ENCODE results near the gene ABCA2. TPM values are rescaled to one million over a fixed set of nuclear protein-coding genes. Genes with fewer than 3 reads are reported as not detected.

ABCA2 gene
- total and polyA plus RNA-seq, 5 donors, result 32.2 to 42.4 (median 40.4) TPM

Other genes starting within 250 kb of the ABCA2 start
Only the 30 nearest of the 38 such genes appear.
- gene AJM1, start 185.8 kb downstream of the ABCA2 start, total RNA-seq, result 10 to 100 TPM in 1 of 4 donors, 1 to 10 TPM in 3; 4.4 to 11.5 (median 8.0) TPM
- gene AJM1, start 185.8 kb downstream of the ABCA2 start, polyA plus RNA-seq, result 4.3 TPM
- 100 to 1,000 TPM; 176 to 227 (median 203) TPM for gene PHPT1, start 178.8 kb downstream of the ABCA2 start, total RNA-seq
- gene PHPT1, start 178.8 kb downstream of the ABCA2 start, polyA plus RNA-seq, result 329 TPM
- 10 to 100 TPM in 1 of 4 donors, 1 to 10 TPM in 3; 3.0 to 10.8 (median 5.8) TPM for gene MAMDC4, start 175.9 kb downstream of the ABCA2 start, total RNA-seq
- gene MAMDC4, start 175.9 kb downstream of the ABCA2 start, polyA plus RNA-seq, result 5.2 TPM
- 100 to 1,000 TPM; 279 to 331 (median 301) TPM for gene EDF1, start 161.9 kb downstream of the ABCA2 start, total RNA-seq
- 417 TPM for gene EDF1, start 161.9 kb downstream of the ABCA2 start, polyA plus RNA-seq
- 10 to 100 TPM in 1 of 4 donors, 1 to 10 TPM in 3; 6.1 to 10.2 (median 8.6) TPM for gene TRAF2, start 141.7 kb downstream of the ABCA2 start, total RNA-seq
- 6.7 TPM for gene TRAF2, start 141.7 kb downstream of the ABCA2 start, polyA plus RNA-seq
- 100 to 1,000 TPM; 108 to 139 (median 120) TPM for gene FBXW5, start 83.5 kb downstream of the ABCA2 start, total RNA-seq
- 150 TPM for gene FBXW5, start 83.5 kb downstream of the ABCA2 start, polyA plus RNA-seq
- 1 to 10 TPM; 1.0 to 1.8 (median 1.4) TPM for gene C8G, start 83.0 kb downstream of the ABCA2 start, total RNA-seq
- 1.4 TPM for gene C8G, start 83.0 kb downstream of the ABCA2 start, polyA plus RNA-seq
- gene LCN12, start 76.0 kb downstream of the ABCA2 start, total RNA-seq, result 10 to 100 TPM in 3 of 4 donors, 1 to 10 TPM in 1; 9.8 to 21.2 (median 13.1) TPM
- 7.0 TPM for gene LCN12, start 76.0 kb downstream of the ABCA2 start, polyA plus RNA-seq
- gene PTGDS, start 50.7 kb downstream of the ABCA2 start, total RNA-seq, result 1,000 to 10,000 TPM; 3,127 to 5,556 (median 4,402) TPM
- gene PTGDS, start 50.7 kb downstream of the ABCA2 start, polyA plus RNA-seq, result 6,981 TPM
- gene LCNL1, start 45.2 kb downstream of the ABCA2 start, total RNA-seq, result 10 to 100 TPM in 2 of 4 donors, 1 to 10 TPM in 2; 4.3 to 16.7 (median 9.7) TPM
- 2.4 TPM for gene LCNL1, start 45.2 kb downstream of the ABCA2 start, polyA plus RNA-seq
- gene PAXX, start 35.8 kb downstream of the ABCA2 start, total RNA-seq, result 10 to 100 TPM; 24.8 to 30.4 (median 27.6) TPM
- gene PAXX, start 35.8 kb downstream of the ABCA2 start, polyA plus RNA-seq, result 44.5 TPM
- gene CLIC3, start 31.7 kb downstream of the ABCA2 start, total RNA-seq, result 1 to 10 TPM; 2.8 to 6.2 (median 4.8) TPM
- gene CLIC3, start 31.7 kb downstream of the ABCA2 start, polyA plus RNA-seq, result 6.2 TPM
- gene FUT7, start 3.9 kb upstream of the ABCA2 start, total RNA-seq, result under 1 TPM in 3 of 4 donors, not detected in 1; 0.09 to 0.24 (median 0.20) TPM
- 0.07 TPM for gene FUT7, start 3.9 kb upstream of the ABCA2 start, polyA plus RNA-seq
- gene NPDC1, start 17.9 kb upstream of the ABCA2 start, total RNA-seq, result 10 to 100 TPM; 68.3 to 81.0 (median 71.4) TPM
- gene NPDC1, start 17.9 kb upstream of the ABCA2 start, polyA plus RNA-seq, result 69.7 TPM
- 1 to 10 TPM in 3 of 4 donors, under 1 TPM in 1; 0.92 to 2.9 (median 1.4) TPM for gene ENTPD2, start 25.8 kb upstream of the ABCA2 start, total RNA-seq
- gene ENTPD2, start 25.8 kb upstream of the ABCA2 start, polyA plus RNA-seq, result 2.1 TPM
- gene SAPCD2, start 42.3 kb upstream of the ABCA2 start, total RNA-seq, result under 1 TPM; 0.08 to 0.63 (median 0.28) TPM
- gene SAPCD2, start 42.3 kb upstream of the ABCA2 start, polyA plus RNA-seq, result 0.18 TPM
- gene UAP1L1, start 49.3 kb upstream of the ABCA2 start, total RNA-seq, result 10 to 100 TPM in 3 of 4 donors, 1 to 10 TPM in 1; 9.8 to 14.0 (median 12.4) TPM
- gene UAP1L1, start 49.3 kb upstream of the ABCA2 start, polyA plus RNA-seq, result 10.1 TPM
- gene MAN1B1, start 58.7 kb upstream of the ABCA2 start, total RNA-seq, result 10 to 100 TPM; 23.9 to 31.3 (median 28.1) TPM
- 24.8 TPM for gene MAN1B1, start 58.7 kb upstream of the ABCA2 start, polyA plus RNA-seq
- gene DPP7, start 86.5 kb upstream of the ABCA2 start, total RNA-seq, result 100 to 1,000 TPM; 211 to 288 (median 239) TPM
- gene DPP7, start 86.5 kb upstream of the ABCA2 start, polyA plus RNA-seq, result 252 TPM
- gene GRIN1, start 110.9 kb upstream of the ABCA2 start, total RNA-seq, result under 1 TPM in 1 of 4 donors, not detected in 3; 0.08 TPM
- 0.09 TPM for gene GRIN1, start 110.9 kb upstream of the ABCA2 start, polyA plus RNA-seq
- not detected for gene LRRC26, start 141.8 kb upstream of the ABCA2 start, total RNA-seq
- not detected for gene LRRC26, start 141.8 kb upstream of the ABCA2 start, polyA plus RNA-seq
- gene TMEM210, start 143.8 kb upstream of the ABCA2 start, total RNA-seq, result not detected
- not detected for gene TMEM210, start 143.8 kb upstream of the ABCA2 start, polyA plus RNA-seq
- gene ANAPC2, start 160.3 kb upstream of the ABCA2 start, total RNA-seq, result 10 to 100 TPM; 31.9 to 45.7 (median 37.4) TPM
- gene ANAPC2, start 160.3 kb upstream of the ABCA2 start, polyA plus RNA-seq, result 26.6 TPM
- 10 to 100 TPM; 43.2 to 57.8 (median 48.3) TPM for gene SSNA1, start 160.4 kb upstream of the ABCA2 start, total RNA-seq
- gene SSNA1, start 160.4 kb upstream of the ABCA2 start, polyA plus RNA-seq, result 86.4 TPM
- gene TPRN, start 172.5 kb upstream of the ABCA2 start, total RNA-seq, result 10 to 100 TPM in 1 of 4 donors, 1 to 10 TPM in 3; 5.4 to 13.9 (median 8.9) TPM
- 4.8 TPM for gene TPRN, start 172.5 kb upstream of the ABCA2 start, polyA plus RNA-seq
- 10 to 100 TPM; 28.9 to 41.3 (median 39.9) TPM for gene TMEM203, start 177.4 kb upstream of the ABCA2 start, total RNA-seq
- 47.5 TPM for gene TMEM203, start 177.4 kb upstream of the ABCA2 start, polyA plus RNA-seq
- 1 to 10 TPM; 5.1 to 7.9 (median 5.9) TPM for gene NDOR1, start 177.5 kb upstream of the ABCA2 start, total RNA-seq
- 5.2 TPM for gene NDOR1, start 177.5 kb upstream of the ABCA2 start, polyA plus RNA-seq
- gene RNF208, start 194.0 kb upstream of the ABCA2 start, total RNA-seq, result 10 to 100 TPM; 17.7 to 25.9 (median 23.7) TPM
- gene RNF208, start 194.0 kb upstream of the ABCA2 start, polyA plus RNA-seq, result 36.0 TPM
- under 1 TPM in 1 of 4 donors, not detected in 3; 0.17 TPM for gene CYSRT1, start 196.9 kb upstream of the ABCA2 start, total RNA-seq
- 0.32 TPM for gene CYSRT1, start 196.9 kb upstream of the ABCA2 start, polyA plus RNA-seq
- not detected for gene RNF224, start 199.3 kb upstream of the ABCA2 start, total RNA-seq
- 0.09 TPM for gene RNF224, start 199.3 kb upstream of the ABCA2 start, polyA plus RNA-seq

All from right cardiac atrium (tissue), 5 donors.